HG03175 (cell line): ENCODE results near the gene SLC20A1.
"Not testable (repeated sequence)": the region's sequence is repeated elsewhere in the genome, so short reads cannot be mapped to it uniquely, and the experiment has no call there.

ENCODE experiments used
- ATAC-seq: cut with Tn5 transposase; IDR thresholded peaks from one replicate; pipeline ENCODE4 v1.9.1; 2021; ENCODE audit warnings: mild to moderate bottlenecking, moderate library complexity; ENCODE audit not compliant: unreplicated experiment

SLC20A1 gene

GRCh38 chr2:112644155-112644932 lies 1.4 kb upstream of the SLC20A1 start:
- no peak for ATAC-seq

- ATAC-seq = peak; percentile 4
Observed at GRCh38 chr2:112644933-112645309, 818 bp upstream of the SLC20A1 start.

GRCh38 chr2:112646102-112646719 lies 472 bp downstream of the SLC20A1 start:
- peak; percentile 19 for ATAC-seq

GRCh38 chr2:112646791-112647689 lies 1.3 kb downstream of the SLC20A1 start:
- no peak for ATAC-seq

- ATAC-seq = no peak
Observed at GRCh38 chr2:112648081-112648480, 2.3 kb downstream of the SLC20A1 start.

- ATAC-seq = no peak
Observed at GRCh38 chr2:112656679-112657078, 10.9 kb downstream of the SLC20A1 start.

- no peak for ATAC-seq
Observed at GRCh38 chr2:112658301-112658700, 12.6 kb downstream of the SLC20A1 start.

GRCh38 chr2:112658839-112659667 lies 13.3 kb downstream of the SLC20A1 start:
- ATAC-seq = no peak

- no peak for ATAC-seq
Observed at GRCh38 chr2:112660138-112660537, 14.4 kb downstream of the SLC20A1 start.

GRCh38 chr2:112661656-112662305 lies 16.0 kb downstream of the SLC20A1 start:
- ATAC-seq = no peak

GRCh38 chr2:112662704-112663103 lies 17.0 kb downstream of the SLC20A1 start:
- no peak for ATAC-seq

- no peak for ATAC-seq
Observed at GRCh38 chr2:112664689-112665088, 18.9 kb downstream of the SLC20A1 start.

GRCh38 chr2:112665113-112665780 lies 19.5 kb downstream of the SLC20A1 start:
- ATAC-seq = no peak

GRCh38 chr2:112666761-112667122 lies 21.0 kb downstream of the SLC20A1 start:
- no peak for ATAC-seq

- not testable (repeated sequence) for ATAC-seq
Observed at GRCh38 chr2:112667540-112667939, 21.8 kb downstream of the SLC20A1 start.

GRCh38 chr2:112669667-112670066 lies 23.9 kb downstream of the SLC20A1 start:
- ATAC-seq = no peak

- no peak for ATAC-seq
Observed at GRCh38 chr2:112670252-112671022, 24.7 kb downstream of the SLC20A1 start.

GRCh38 chr2:112671801-112672200 lies 26.1 kb downstream of the SLC20A1 start:
- no peak for ATAC-seq

- no peak for ATAC-seq
Observed at GRCh38 chr2:112673008-112673407, 27.3 kb downstream of the SLC20A1 start.
